HG02884 (cell line): Measurements from ENCODE around the gene BRD1.
"Not testable (repeated sequence)": the region's sequence is repeated elsewhere in the genome, so short reads cannot be mapped to it uniquely, and the experiment has no call there.

Experiments used
- ATAC-seq: cut with Tn5 transposase; IDR thresholded peaks from one replicate; pipeline ENCODE4 v1.9.1; 2021; ENCODE audit warnings: mild to moderate bottlenecking, moderate library complexity; ENCODE audit not compliant: unreplicated experiment

Gene BRD1

DNA sequence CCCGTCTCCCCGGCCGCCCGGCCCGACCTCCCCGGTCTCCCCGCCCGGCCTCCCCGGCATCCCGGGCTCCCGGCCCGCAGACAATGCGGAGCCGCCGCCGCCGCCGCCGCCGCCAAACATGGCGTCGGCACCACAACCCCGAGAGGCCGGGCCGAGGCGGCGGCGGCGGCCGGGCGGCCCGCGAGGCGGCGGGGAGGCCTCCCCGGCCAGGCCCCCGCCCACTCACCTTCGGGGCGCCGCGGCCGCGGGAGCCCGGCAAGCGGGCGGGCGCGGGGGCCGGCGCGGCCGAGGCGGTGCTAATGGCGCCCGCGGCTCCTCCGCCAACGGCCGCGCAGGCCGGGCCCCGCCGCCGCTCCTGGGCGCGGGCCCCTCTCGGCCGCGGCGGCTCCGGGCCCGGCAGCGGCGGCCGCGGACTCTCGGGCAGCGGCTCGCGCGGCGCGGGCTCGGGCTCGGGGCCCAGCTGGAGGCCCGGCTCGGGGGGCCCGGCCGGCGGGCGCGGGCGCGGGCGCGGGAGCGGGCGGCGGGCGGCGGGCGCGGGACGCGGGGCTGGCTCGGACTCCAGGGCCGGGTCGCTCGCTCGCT lies 311 bp downstream of the BRD1 start:
- no peak for ATAC-seq

- no peak for ATAC-seq
These were observed 936 bp downstream of the BRD1 start for GRCh38 chr22:49826603-49827270.

DNA sequence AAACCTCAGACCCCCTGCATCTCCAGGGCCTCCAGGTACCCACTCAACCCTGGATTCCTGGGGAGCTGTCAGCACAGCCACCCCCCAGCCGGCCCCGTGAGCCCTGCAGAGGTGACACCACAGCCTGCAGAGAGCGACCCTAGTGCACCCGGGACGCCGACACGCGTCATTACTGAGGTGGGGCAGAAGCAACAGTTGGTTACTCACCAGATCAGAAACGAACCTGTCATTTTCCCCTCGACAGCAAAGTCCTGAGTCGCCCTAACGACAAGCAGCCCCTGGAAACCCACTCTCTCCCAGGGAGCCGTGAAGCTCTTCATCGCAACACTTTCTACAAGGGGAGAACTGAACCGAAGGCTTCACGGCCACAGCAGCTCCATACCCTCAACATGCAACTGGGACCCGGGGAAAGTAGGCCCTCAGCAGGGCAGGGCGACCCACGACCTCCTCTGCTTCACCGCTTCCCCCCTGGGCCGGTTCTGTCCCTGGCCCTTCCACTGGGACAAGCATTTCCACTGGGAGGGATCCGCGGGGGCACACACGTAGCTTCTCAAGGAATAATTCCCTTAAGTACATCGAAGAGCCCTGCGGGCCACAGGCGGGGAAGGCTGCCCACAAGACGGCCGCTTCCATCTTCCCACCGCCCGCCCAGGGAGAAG lies 1.6 kb downstream of the BRD1 start:
- no peak for ATAC-seq

DNA sequence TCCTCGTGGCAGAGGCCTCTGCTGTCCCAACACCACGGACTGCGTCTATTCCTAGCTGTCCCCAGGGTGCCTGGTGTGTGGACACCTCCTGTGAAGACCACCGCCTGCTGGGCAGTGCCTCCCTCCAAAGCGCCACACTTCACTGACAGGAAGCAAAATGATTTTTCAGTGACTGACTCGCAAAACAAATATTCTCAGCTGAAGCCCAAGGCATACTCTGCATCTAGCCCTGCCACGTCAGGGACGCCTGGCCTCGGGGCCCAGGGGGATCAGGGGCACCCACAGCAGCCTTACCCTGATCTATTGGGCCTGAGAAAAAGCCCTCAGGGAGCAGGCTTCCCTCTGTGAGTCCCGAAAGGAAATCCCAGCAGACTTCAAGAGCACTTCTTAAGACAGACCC lies 2.2 kb downstream of the BRD1 start:
- ATAC-seq, result no peak

DNA sequence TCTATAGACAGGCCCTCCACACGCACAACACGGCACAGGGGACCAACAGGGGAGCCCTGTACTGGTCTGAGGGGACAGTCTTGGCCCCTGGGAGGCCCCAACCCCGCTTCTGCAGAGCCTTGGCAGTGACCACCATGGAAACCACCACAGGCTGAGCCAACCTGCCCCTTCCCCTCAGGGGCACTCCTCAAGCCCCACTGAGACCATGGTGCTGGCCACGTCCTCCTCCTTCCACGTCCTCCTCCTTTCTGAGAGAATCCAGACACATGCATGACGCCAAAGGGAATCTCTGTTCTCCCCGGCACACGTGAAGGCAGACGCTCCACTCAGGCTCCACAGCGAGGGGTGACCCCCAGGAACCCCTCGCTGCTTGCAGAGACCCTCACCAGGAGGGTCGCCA lies 2.7 kb downstream of the BRD1 start:
- ATAC-seq, result no peak

DNA sequence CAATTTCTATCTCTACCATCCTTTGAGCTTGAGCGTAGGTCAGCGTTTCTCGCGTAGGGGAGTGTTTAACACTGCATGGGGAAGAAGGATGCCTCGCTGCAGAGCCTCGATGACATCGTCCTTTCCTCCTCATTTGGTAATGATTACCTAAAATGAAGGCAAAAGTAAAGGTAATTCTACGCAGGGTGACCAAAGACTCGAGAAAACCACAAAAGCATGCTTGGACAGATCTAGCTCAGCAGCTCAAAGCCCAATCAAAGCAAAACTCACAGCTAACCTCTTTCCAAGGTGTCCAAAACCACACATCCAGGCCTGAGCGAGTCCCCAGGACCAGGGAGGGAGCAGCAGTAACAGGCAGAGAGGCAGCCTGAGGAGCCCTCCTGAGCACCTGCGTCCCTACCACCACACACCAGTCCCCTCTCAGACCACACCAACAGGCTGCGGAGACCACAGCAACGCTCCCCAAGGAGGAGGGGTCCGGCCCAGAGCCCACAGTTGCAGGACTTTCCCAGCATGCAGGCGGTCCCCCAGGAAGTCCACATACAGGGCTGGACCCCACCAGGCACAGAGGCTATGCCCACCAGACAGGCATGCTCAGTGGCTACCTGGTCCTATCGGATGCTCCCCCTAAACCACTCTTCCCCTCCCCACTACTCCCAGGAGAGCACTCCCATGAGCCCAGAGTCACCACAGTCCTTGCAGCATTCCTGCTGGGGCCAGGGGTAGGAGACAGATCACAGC lies 3.3 kb downstream of the BRD1 start:
- ATAC-seq, result no peak

DNA sequence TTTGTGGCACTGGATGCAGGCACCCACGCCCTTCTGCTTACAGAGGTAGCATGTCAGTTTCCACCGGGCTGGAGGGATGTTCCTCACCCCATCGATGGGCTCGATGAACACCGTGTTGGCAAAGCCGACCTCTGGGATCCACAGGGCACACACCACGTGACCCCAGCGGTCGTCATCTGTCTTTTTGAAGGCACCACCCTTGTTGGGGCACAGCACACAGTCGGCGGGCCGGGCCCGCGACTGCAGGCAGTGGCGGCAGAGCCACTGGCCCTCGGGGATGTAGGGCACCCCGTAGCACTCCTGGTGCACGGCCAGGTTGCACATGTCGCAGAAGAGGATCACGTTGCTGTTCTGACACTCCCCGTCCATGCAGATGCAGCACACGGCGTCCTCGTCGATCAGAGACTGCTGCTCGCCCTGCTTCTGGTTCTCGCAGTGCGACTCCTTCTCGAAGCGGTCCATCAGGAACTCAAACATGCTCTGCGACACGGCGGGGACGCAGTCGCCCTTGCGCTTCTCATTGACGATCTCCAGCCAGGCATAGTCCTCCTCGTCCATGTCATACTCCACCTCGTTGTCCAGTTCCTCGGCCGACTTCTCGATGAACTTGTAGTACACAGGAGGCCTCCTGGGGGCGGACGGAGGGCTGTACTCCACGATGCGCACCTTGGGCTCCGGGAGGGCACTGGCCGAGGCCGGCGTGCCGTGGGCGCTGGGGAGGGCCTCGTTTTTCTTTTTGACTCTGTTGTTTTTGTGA lies 4.2 kb downstream of the BRD1 start:
- no peak for ATAC-seq

DNA sequence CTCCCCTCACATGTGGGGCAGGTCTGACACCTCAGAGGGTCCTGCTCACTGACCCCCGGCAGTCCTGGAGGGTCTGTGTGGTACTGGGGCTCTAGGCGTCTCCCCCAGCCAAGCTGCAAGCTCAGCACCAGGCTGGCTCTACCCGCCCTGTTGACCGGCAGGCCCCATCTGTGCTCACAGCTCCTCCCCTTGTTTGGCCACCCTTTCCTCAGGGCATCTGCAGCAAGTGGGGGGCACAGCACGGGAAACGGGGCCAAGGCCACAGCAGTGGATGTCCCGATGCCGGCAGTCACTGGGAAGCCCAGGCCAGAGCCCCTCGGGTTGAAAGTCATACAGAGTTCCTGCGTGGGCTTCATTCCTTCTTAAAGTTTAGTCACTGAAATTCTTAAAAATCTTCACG lies 5.9 kb downstream of the BRD1 start:
- ATAC-seq, result not testable (repeated sequence)

DNA sequence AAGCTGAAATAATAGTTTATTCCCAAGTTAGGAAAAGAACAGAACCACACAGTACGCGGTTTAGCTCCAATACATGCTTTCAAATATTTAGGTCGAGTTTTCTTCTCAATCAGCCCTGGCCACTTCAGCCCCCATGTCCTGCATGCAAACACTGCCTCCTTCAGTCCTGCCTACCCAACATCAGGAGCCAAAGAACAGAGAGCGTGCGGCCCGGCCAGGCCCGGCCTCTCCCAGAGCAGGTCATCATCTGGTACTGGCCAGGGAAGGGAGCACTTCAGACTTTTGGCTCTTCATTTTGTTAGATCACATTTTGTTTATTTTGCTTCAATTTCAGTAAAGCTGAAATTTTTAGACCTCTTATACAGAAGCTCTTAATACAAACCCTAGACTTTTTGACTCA lies 6.7 kb downstream of the BRD1 start:
- no peak for ATAC-seq

GRCh38 chr22:49817359-49817758 lies 10.3 kb downstream of the BRD1 start:
- no peak for ATAC-seq

DNA sequence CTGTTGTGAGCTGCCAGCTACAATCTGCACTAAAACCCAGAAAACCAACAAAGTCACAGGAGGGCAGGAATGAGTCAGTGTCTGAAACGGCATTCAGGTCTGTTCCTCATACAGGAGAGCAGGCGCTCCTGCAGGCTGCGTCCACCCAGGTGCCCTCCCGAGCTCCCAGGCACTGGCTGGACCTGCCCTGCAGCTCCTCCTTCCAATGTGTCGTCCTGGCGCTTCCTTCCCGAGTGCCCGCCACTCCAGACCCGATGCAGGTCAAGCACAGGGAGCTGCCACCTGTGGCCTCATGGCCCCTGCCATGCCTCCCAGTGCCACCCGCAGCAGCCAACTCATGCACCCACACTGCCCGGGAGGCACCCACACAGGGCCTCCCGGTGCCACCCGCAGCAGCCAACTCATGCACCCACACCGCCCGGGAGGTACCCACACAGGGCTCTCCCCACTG lies 12.0 kb downstream of the BRD1 start:
- ATAC-seq, result no peak

GRCh38 chr22:49814856-49815255 lies 12.8 kb downstream of the BRD1 start:
- no peak for ATAC-seq

- no peak for ATAC-seq
These were observed 13.4 kb downstream of the BRD1 start for GRCh38 chr22:49814164-49814686.

GRCh38 chr22:49812838-49813237 lies 14.8 kb downstream of the BRD1 start:
- no peak for ATAC-seq

- ATAC-seq, result no peak
These were observed 16.5 kb downstream of the BRD1 start for GRCh38 chr22:49811020-49811791.

DNA sequence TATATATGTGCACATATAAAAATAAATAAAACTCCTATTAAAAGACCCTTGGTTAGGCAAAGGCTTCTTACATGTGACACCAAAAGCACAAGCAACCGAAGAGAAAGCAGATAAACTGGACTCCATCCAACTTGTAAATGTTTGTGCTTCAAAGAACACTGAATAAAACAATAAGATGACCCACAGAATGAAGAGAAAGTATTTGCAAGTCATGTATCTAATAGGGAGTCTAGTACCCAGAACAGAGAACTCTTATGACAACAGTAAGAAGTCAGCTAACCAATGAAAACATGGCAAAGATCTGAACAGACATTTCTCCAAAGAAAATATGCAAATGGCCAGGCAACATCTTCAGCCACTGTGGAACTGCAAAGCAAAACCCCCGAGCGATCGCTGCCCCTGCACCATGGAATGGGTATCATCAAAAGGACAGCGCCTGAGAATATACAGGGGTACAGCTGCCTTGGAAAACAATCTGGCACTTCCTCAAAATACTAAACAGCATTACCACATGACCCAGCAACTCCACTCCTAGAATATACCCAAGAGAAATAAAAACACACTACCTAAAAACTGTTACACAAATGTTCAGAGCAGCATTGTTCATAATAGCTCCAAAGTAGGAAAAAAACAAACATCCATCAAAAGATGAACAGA lies 17.2 kb downstream of the BRD1 start:
- no peak for ATAC-seq

- no peak for ATAC-seq
These were observed 19.6 kb downstream of the BRD1 start for GRCh38 chr22:49807780-49808708.

DNA sequence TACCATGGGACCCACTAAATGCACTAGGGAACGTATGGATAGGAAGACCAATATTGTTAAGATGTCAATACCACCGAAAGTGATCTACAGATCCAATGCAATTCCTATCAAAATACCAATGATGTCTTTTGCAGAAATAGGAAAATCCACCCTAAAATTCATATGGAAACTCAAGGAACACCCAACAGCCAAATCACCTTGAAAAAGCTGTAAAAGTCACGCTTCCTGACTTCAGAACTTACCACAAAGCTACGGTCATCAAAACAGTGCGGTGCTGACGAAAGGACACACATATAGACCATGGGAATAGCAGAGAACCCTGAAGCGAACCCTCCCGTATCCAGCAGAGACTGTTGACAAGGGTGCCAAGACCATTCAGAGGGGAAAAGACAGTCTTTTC lies 20.5 kb downstream of the BRD1 start:
- ATAC-seq, result no peak
